ENCODE measurements around the gene BCL2L12.

- TF ChIP-seq GATA2 (IDR thresholded peaks at IDR 0.05; ENCODE audit: low read depth, low read length) (no peak), GATA3 (IDR thresholded peaks at IDR 0.05; ENCODE audit: low read depth, low read length) (no peak)
Measured at GRCh38 chr19:49681830-49682229, 16.1 kb downstream of the BCL2L12 start.
